GM12892 (cell line): ENCODE measurements around the gene KLHL5.

Source experiments
- POLR2A ChIP-seq: IDR thresholded peaks from 2 replicates; pipeline ENCODE4 v1.6.1; 2011; ENCODE audit warnings: low read depth, low read length, control low read depth
- POLR2AphosphoS5 ChIP-seq: IDR thresholded peaks from 2 replicates; pipeline ENCODE4 v1.6.1; 2011; ENCODE audit warnings: low read depth, low read length, control low read depth
- TAF1 ChIP-seq: IDR thresholded peaks from 2 replicates; pipeline ENCODE4 v1.6.1; 2011; ENCODE audit warnings: low read depth, mild to moderate bottlenecking, control low read depth, low read length, borderline replicate concordance

- TF ChIP-seq POLR2A (no peak), POLR2AphosphoS5 (no peak), TAF1 (no peak)
These were observed 37.6 kb upstream of the KLHL5 start for GRCh38 chr4:39024311-39024865.
